ENCODE data around the gene MAD1L1. TPM values are rescaled to one million over a fixed set of nuclear protein-coding genes. Genes with fewer than 3 reads are reported as not detected.

MAD1L1 gene
- total RNA-seq, 2 experiments from 2014 or later = 58.3 to 65.3 TPM

DNA sequence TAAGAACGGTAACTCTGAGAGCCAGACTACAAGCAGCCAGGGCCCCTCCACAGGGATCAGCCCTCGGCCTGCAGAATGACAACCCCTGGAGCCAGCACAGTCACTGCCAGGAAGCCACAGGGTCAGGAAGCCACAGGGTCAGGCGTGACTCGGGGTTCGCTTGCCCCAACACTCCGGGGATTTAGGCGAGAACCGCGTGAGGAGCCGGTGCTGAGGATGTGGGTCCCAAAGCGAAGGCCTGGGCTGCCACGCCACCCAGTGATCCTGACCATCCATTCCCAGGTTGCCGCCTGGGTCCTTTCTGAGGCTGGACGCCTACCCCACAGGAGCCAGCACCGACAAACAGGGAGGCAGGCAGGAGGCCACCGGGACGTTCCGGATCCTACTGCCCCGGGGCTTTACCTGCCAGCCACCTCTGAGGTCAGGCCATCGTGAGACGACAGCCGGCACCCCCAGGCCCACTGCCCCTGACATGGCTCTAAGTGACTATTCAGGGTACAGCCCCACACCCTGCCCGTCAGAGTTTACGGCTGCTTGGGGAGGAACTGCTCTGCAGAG is 334.0 kb downstream of the MAD1L1 start:
- Histone ChIP-seq H3K79me2 (ENCODE audit: insufficient read depth, low read depth, low read length) (no peaks in the 10 kb centered on the region), H3K36me3 (ENCODE audit: insufficient read depth, low read length) (no peaks in the 10 kb centered on the region), H2AFZ (ENCODE audit: low read length) (no peak overlapping the region), H3K9me3 (ENCODE audit: low read length) (no peaks in the 10 kb centered on the region), H3K27ac (ENCODE audit: low read depth, low read length, poor library complexity, severe bottlenecking) (no peak overlapping the region), H3K4me2 (ENCODE audit: low read length) (no peak overlapping the region), H3K9me2 (ENCODE audit: insufficient read depth, low read length) (no peaks in the 10 kb centered on the region), H3K4me3 (ENCODE audit: low read depth, low read length, poor library complexity, severe bottlenecking) (no peak overlapping the region), H4K20me1 (ENCODE audit: insufficient read depth, low read length) (no peaks in the 10 kb centered on the region), H3K4me1 (ENCODE audit: insufficient read depth, low read length, poor library complexity, severe bottlenecking) (no peaks in the 10 kb centered on the region)
- TF ChIP-seq EZH2phosphoT487 (IDR thresholded peaks at IDR 0.05; ENCODE audit: borderline replicate concordance, low read depth, low read length) = no peak
- TF ChIP-seq, protein P1, sequence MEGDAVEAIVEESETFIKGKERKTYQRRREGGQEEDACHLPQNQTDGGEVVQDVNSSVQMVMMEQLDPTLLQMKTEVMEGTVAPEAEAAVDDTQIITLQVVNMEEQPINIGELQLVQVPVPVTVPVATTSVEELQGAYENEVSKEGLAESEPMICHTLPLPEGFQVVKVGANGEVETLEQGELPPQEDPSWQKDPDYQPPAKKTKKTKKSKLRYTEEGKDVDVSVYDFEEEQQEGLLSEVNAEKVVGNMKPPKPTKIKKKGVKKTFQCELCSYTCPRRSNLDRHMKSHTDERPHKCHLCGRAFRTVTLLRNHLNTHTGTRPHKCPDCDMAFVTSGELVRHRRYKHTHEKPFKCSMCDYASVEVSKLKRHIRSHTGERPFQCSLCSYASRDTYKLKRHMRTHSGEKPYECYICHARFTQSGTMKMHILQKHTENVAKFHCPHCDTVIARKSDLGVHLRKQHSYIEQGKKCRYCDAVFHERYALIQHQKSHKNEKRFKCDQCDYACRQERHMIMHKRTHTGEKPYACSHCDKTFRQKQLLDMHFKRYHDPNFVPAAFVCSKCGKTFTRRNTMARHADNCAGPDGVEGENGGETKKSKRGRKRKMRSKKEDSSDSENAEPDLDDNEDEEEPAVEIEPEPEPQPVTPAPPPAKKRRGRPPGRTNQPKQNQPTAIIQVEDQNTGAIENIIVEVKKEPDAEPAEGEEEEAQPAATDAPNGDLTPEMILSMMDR (conservative IDR thresholded peaks at IDR 0.05; ENCODE audit: low read length) = no peak
- DNase-seq (ENCODE audit: low spot score) = no peak
- ChIA-PET POLR2A (no interaction called here), CTCF (ENCODE audit: unreplicated experiment) (no interaction called here)
- intact Hi-C loops (cut with micrococcal nuclease; ENCODE audit: unreplicated experiment) = no loop called here
- BruUV-seq (replicated peaks) = no TSS peak

DNA sequence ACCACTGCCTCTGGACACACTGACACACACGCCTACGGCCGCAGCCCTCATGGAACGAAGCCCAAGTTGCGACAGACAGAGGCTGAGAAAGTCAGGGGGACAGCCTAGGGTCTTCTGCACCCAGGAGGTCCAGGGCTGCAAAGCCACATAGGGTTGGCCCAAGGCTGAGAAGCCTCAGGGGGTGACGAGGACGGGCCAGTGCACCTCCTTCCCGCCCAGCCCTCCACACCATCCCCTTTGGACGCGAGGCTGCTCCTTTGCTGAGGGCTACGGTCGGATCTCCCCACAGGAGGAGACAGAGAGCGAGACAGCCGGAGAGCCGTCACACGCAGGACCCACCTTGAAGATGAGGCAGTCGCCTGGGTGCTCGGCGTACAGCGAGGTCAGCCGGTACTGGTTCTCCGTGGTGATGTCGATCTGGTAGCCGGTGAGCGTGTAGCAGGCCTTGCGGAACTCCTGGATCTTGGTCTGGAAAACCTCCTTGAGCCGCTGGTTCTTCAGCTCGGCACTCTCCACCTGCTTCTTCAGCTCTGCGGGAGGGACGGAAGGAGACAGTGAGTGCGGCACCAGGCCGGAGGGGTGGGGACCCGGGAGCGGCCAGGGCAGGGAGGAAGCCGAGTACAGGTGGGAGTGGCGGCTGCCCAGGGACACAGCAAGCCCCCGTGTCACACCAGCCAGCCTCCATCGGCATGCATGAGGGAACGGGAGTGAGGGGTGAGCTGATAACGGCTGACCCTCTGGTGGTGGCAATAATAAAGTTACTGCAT is 334.7 kb downstream of the MAD1L1 start:
- Histone ChIP-seq H3K4me2 (ENCODE audit: low read length) (no peak overlapping the region), H3K9me2 (ENCODE audit: insufficient read depth, low read length) (no peaks in the 10 kb centered on the region), H3K36me3 (ENCODE audit: insufficient read depth, low read length) (no peaks in the 10 kb centered on the region), H4K20me1 (ENCODE audit: insufficient read depth, low read length) (no peaks in the 10 kb centered on the region), H3K4me3 (ENCODE audit: low read depth, low read length, poor library complexity, severe bottlenecking) (no peak overlapping the region), H3K4me1 (ENCODE audit: insufficient read depth, low read length, poor library complexity, severe bottlenecking) (no peaks in the 10 kb centered on the region), H2AFZ (ENCODE audit: low read length) (no peak overlapping the region), H3K79me2 (ENCODE audit: insufficient read depth, low read depth, low read length) (no peaks in the 10 kb centered on the region), H3K9me3 (ENCODE audit: low read length) (no peaks in the 10 kb centered on the region), H3K27ac (ENCODE audit: low read depth, low read length, poor library complexity, severe bottlenecking) (no peak overlapping the region)
- POLR2A ChIA-PET = no interaction called here
- intact Hi-C loops (cut with micrococcal nuclease; ENCODE audit: unreplicated experiment) = no loop called here
- BruUV-seq (replicated peaks) = no TSS peak
- DNase-seq (ENCODE audit: low spot score) = no peak
- CTCF ChIA-PET (ENCODE audit: unreplicated experiment) = no interaction called here
- TF ChIP-seq, protein P1 (conservative IDR thresholded peaks at IDR 0.05; ENCODE audit: low read length) = no peak
- TF ChIP-seq EZH2phosphoT487 (IDR thresholded peaks at IDR 0.05; ENCODE audit: borderline replicate concordance, low read depth, low read length) = no peak

Measured in OCI-LY7 (cell line).